HepG2 (cell line): Measurements from ENCODE around the gene ARHGDIA. TPM values are rescaled to one million over a fixed set of nuclear protein-coding genes. Genes with fewer than 3 reads are reported as not detected.

Experiments
- ATAC-seq: fragments of 200-7000 bp; cut with Tn5 transposase; 3 replicates; pipeline ENCODE4 v1.9.1; 2020; ENCODE audit warnings: mild to moderate bottlenecking, moderate library complexity
- BruUV-seq: library from RNA; stranded (reverse); fragments of 400-500 nt; replicated peaks from 2 replicates; lab custom pipeline; 2021; lab: Mats Ljungman, UMichigan
- CTCF ChIA-PET: fragments of 300-600 bp; formaldehyde crosslinking; extraction: SDS; loops from one replicate; lab custom pipeline; 2021; ENCODE audit warnings: low total read pairs, inconsistent platforms, low intra/inter-chr PET ratio; lab: Yijun Ruan, JAX
- POLR2A ChIA-PET: fragments of 350-600 bp; sonication (Branson Sonifier 250); formaldehyde crosslinking; loops from one replicate; lab custom pipeline; 2020; ENCODE audit warnings: antibody characterized with exemption, inconsistent platforms; lab: Yijun Ruan, JAX
- DNase-seq: peaks from one replicate; pipeline ENCODE4 v3.0.0-alpha.2; 2015; ENCODE audit warnings: low spot score
- FAIRE-seq: peaks from 3 replicates; lab custom pipeline; 2011; peaks lifted over from hg19 to GRCh38; lab: Jason Lieb, UNC
- H2AFZ ChIP-seq: one replicate; pipeline ENCODE4 v1.6.1; 2011; ENCODE audit warnings: low read length, inconsistent platforms
- H3K27ac ChIP-seq: fragments of 300-600 bp; 3 replicates; pipeline ENCODE4 v1.8.0; 2011; ENCODE audit warnings: mixed run types, mild to moderate bottlenecking, mixed read lengths, low read length, inconsistent platforms; ENCODE audit not compliant: insufficient read depth; ENCODE audit errors: extremely low read length
- H3K27me3 ChIP-seq, 2 experiments: fragments of 200-600 bp in 1 of 2; 2 replicates in 1 of 2; 3 replicates in 1 of 2; pipeline versions ENCODE4 v1.6.0 to v1.8.0; 2011; ENCODE audit warnings: low read length in 2 of 2, mild to moderate bottlenecking in 2 of 2, moderate library complexity in 2 of 2, inconsistent platforms in 1 of 2; ENCODE audit not compliant: insufficient read depth in 2 of 2, control insufficient read depth in 1 of 2
- H3K36me3 ChIP-seq, 2 experiments: fragments of 200-600 bp in 1 of 2; replicated peaks in 1 of 2; 2 replicates in 1 of 2; 3 replicates in 1 of 2; pipeline versions ENCODE4 v1.5.1 to v1.8.0; 2011; ENCODE audit warnings: low read length in 2 of 2, inconsistent platforms in 1 of 2; ENCODE audit not compliant: insufficient read depth in 2 of 2, control insufficient read depth in 1 of 2
- H3K4me1 ChIP-seq: 2 replicates; pipeline ENCODE4 v1.5.1; 2012; ENCODE audit warnings: low read length, inconsistent platforms; ENCODE audit not compliant: insufficient read depth
- H3K4me2 ChIP-seq: 2 replicates; pipeline ENCODE4 v1.6.0; 2011; ENCODE audit warnings: low read depth, low read length, inconsistent platforms
- H3K4me3 ChIP-seq, 3 experiments: fragments of 200-600 bp in 1 of 3; sonication (generic), shearing (Covaris generic) in 1 of 3; replicated peaks in 1 of 3; 2 replicates each; pipeline ENCODE4 v1.5.1; 2011 to 2016; ENCODE audit warnings: low read length in 3 of 3, inconsistent platforms in 2 of 3, low read depth in 2 of 3, mild to moderate bottlenecking in 2 of 3, control low read depth in 1 of 3, mixed read lengths in 1 of 3; ENCODE audit not compliant: insufficient read depth in 1 of 3
- H3K79me2 ChIP-seq: one replicate; pipeline ENCODE4 v1.6.1; 2011; ENCODE audit warnings: low read length, inconsistent platforms; ENCODE audit not compliant: insufficient read depth
- H3K9ac ChIP-seq: 2 replicates; pipeline ENCODE4 v1.6.0; 2011; ENCODE audit warnings: mild to moderate bottlenecking, low read depth, low read length, inconsistent platforms; ENCODE audit not compliant: insufficient read depth
- H3K9me3 ChIP-seq: 2 replicates; pipeline ENCODE4 v1.5.1; 2012; ENCODE audit warnings: mild to moderate bottlenecking, low read length
- H4K20me1 ChIP-seq: 2 replicates; pipeline ENCODE4 v1.6.0; 2011; ENCODE audit warnings: inconsistent platforms, mild to moderate bottlenecking, low read length, moderate library complexity; ENCODE audit not compliant: insufficient read depth
- ARHGAP35 ChIP-seq: sonication (generic); formaldehyde crosslinking; IDR thresholded peaks from 2 replicates; pipeline ENCODE4 v1.9.0; 2022; ENCODE audit warnings: mild to moderate bottlenecking, inconsistent platforms, moderate library complexity, missing genetic modification reagents, borderline replicate concordance
- GATAD1 ChIP-seq: IDR thresholded peaks from 2 replicates; pipeline ENCODE4 v1.6.1; 2016; ENCODE audit warnings: missing genetic modification reagents, missing compliant biosample characterization
- GPBP1L1 ChIP-seq: sonication (generic); formaldehyde crosslinking; IDR thresholded peaks from 2 replicates; pipeline ENCODE4 v1.5.0; 2020; ENCODE audit warnings: mild to moderate bottlenecking, missing genetic modification reagents
- HNF1A ChIP-seq, 2 experiments: sonication (generic) in 1 of 2; formaldehyde crosslinking in 1 of 2; IDR thresholded peaks; 2 replicates each; pipeline versions ENCODE4 v1.4.0 to v1.6.1; 2016 to 2020; ENCODE audit warnings: borderline replicate concordance in 1 of 2, low read depth in 1 of 2, mild to moderate bottlenecking in 1 of 2, missing genetic modification reagents in 1 of 2
- JDP2 ChIP-seq: sonication (generic); formaldehyde crosslinking; IDR thresholded peaks from 2 replicates; pipeline ENCODE4 v1.8.1; 2022; ENCODE audit warnings: missing genetic modification reagents, borderline replicate concordance
- MAZ ChIP-seq, 2 experiments: sonication (generic) in 1 of 2; formaldehyde crosslinking in 1 of 2; IDR thresholded peaks; 2 replicates each; pipeline versions ENCODE4 v1.5.0 to v1.6.1; 2012 to 2020; ENCODE audit warnings: low read depth in 2 of 2, mild to moderate bottlenecking in 2 of 2, borderline replicate concordance in 1 of 2, improper control_type of control experiment in 1 of 2, low read length in 1 of 2, missing genetic modification reagents in 1 of 2, moderate library complexity in 1 of 2
- MLXIP ChIP-seq: sonication (generic); formaldehyde crosslinking; IDR thresholded peaks from 2 replicates; pipeline ENCODE4 v1.9.0; 2021; ENCODE audit warnings: missing genetic modification reagents, borderline replicate concordance
- TBX2 ChIP-seq: sonication (generic); formaldehyde crosslinking; IDR thresholded peaks from 2 replicates; pipeline ENCODE4 v1.5.0; 2020; ENCODE audit warnings: missing genetic modification reagents, mild to moderate bottlenecking, borderline replicate concordance
- TRIM24 ChIP-seq: sonication (generic); formaldehyde crosslinking; IDR thresholded peaks from 2 replicates; pipeline ENCODE4 v1.8.0; 2022; ENCODE audit warnings: mild to moderate bottlenecking, missing genetic modification reagents
- ZFP36L1 ChIP-seq: sonication (generic); formaldehyde crosslinking; IDR thresholded peaks from 2 replicates; pipeline ENCODE4 v1.8.0; 2022; ENCODE audit warnings: mild to moderate bottlenecking, missing genetic modification reagents, moderate library complexity
- ZNF335 ChIP-seq: sonication (generic); formaldehyde crosslinking; IDR thresholded peaks from 2 replicates; pipeline ENCODE4 v1.4.0; 2020; ENCODE audit warnings: missing genetic modification reagents
- WGBS: methylation state at CpG from one replicate; pipeline ENCODE4 v1.1.6; 2017; ENCODE audit warnings: low lambda C conversion rate; 5-methylcytosine and 5-hydroxymethylcytosine counted together
- in situ Hi-C: cut with HindIII; loops from 2 replicates; pipeline ENCODE4 v1.10.0; 2017; ENCODE audit warnings: low pct_unique_long_range_greater_than_20kb; ENCODE audit not compliant: extremely low pct_ligation_motif_present
- intact Hi-C: fragments of 100-400 bp; cut with micrococcal nuclease; formaldehyde crosslinking; loops from one replicate; pipeline ENCODE4 v1.10.0; 2022; ENCODE audit not compliant: unreplicated experiment
- polyA plus RNA-seq, 8 experiments: library from polyadenylated mRNA; depleted of rRNA in 3 of 8; stranded (reverse) in 7 of 8; unstranded in 1 of 8; fragments of >200 nt; fragmentation: Illumina TruSeq in 4 of 8; extraction: Trizol in 4 of 8; gene quantifications; 2 replicates each; pipeline versions ENCODE4 v1.2.1 to v1.2.3, GENCODE V29; 2011 to 2016; ENCODE audit warnings: low read depth in 4 of 8, missing spikeins in 1 of 8, mixed read lengths in 1 of 8; ENCODE audit not compliant: insufficient read depth in 1 of 8
- total RNA-seq, 5 experiments: library from RNA; depleted of rRNA; stranded (reverse); fragments of >200 nt; fragmentation: Illumina TruSeq; extraction: Trizol; gene quantifications; 2 replicates each; pipeline ENCODE4 v1.2.3, GENCODE V29; 2016; ENCODE audit warnings: low read depth in 1 of 5

Gene ARHGDIA
- total and polyA plus RNA-seq, 2 of the 13 experiments (the other 11 are each of a cell fraction or from before 2014, with no cell fraction given): 40.0 to 64.0 TPM

DNA sequence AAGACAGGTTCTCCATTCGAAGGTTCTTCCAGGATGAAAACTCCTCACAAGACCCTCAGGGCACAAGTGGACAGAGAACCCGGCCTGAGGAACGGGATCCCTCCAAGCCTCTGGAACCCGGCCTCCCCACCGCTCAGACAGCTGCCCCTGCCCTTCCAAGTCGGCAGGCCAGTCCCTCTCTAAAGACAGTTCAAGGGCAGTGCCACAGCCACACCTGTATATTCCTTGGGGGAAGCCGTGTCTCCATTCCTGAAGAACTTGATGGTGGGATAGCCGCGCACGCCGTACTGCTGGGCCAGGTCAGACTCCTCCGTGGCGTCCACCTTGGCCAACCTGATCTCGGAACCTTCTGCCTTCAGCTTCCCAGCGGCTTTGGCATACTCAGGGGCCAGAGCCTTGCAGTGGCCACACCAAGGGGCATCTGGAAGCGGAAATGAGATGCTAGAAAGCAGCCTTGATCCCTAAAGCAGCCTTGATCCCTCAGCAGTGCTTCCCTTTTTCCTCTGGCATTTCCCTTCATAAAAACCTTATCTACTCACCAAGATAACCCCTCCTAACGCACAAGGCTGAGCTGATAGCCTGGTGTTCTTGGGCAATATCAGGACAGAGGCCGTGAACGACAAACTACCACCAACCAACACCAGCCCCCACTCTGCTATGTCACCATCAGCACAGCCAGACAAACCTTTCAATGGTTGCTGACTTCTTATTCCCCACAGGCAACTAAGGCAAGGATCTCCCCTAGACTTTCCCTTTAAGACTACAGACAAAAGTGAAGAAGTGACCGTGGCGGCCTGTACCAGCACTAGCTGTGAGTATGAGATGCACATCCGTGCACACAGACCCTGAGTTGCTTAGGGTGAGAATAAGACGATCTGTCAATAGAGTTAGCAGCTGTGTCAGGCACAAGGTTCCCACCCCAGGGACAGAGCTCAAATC, 11.9 kb downstream of the ARHGDIA start:
- peaks cover 85% of the 10 kb centered on the region for H3K79me2 ChIP-seq
- ATAC-seq (no peak), FAIRE-seq (no peak), DNase-seq (no peak)
- H3K4me3 ChIP-seq: peak overlapping the region; percentile 80 to 98 (median 90)
- peak overlapping the region; percentile 97 for H3K9ac ChIP-seq
- 26% methylated on average over 17 of the region's 23 CpGs for WGBS
- no peak overlapping the region for H2AFZ ChIP-seq
- POLR2A ChIA-PET: interaction anchor here (0.7 to 2.7 kb wide), 15 partner anchors 9 to 242 kb away, joined by 3 to 27 read pairs (median 3); partner anchors contain the start of genes CENPX, LRRC45, MCRIP1 and PPP1R27
- H3K4me2 ChIP-seq: peak overlapping the region; percentile 99
- in situ Hi-C loops (no loop called here), intact Hi-C loops (no loop called here)
- no peaks in the 10 kb centered on the region; a peak in 1 of 5 replicates for H3K27me3 ChIP-seq
- no peaks in the 10 kb centered on the region for H3K9me3 ChIP-seq
- BruUV-seq: TSS peak; percentile 68
- H3K4me1 ChIP-seq: peaks cover 77% of the 10 kb centered on the region
- CTCF ChIA-PET: interaction anchor here (0.6 to 1.2 kb wide), 2 partner anchors 34 to 126 kb away, joined by 3 read pairs; no protein-coding TSS in a partner anchor
- H3K36me3 ChIP-seq: peaks cover 26 to 55% of the 10 kb centered on the region in 2 experiments
- H3K27ac ChIP-seq: peak overlapping the region; percentile 83
- H4K20me1 ChIP-seq: peaks cover 32% of the 10 kb centered on the region
- TF ChIP-seq TRIM24 (CRISPR knock-in tag) (no peak), GPBP1L1 (CRISPR knock-in tag) (no peak), MLXIP (CRISPR knock-in tag) (no peak), ZFP36L1 (CRISPR knock-in tag) (no peak), JDP2 (CRISPR knock-in tag) (no peak), HNF1A (IDR thresholded peaks at IDR 0.05; ENCODE audit: low read depth) (no peak), HNF1A (CRISPR knock-in tag; IDR thresholded peaks at IDR 0.05; ENCODE audit: borderline replicate concordance) (no peak), ZNF335 (CRISPR knock-in tag) (0 out of 2 replicates have a peak, but pooled peaks have one; percentile 5), GATAD1 (no peak), MAZ (IDR thresholded peaks at IDR 0.05; ENCODE audit: borderline replicate concordance, low read depth, low read length) (no peak), MAZ (CRISPR knock-in tag; IDR thresholded peaks at IDR 0.05; ENCODE audit: low read depth) (no peak), ARHGAP35 (CRISPR knock-in tag) (0 out of 2 replicates have a peak, but pooled peaks have one; percentile 17), TBX2 (CRISPR knock-in tag) (0 out of 2 replicates have a peak, but pooled peaks have one; percentile 15)
